ENCODE measurements around the gene HES6.

HES6 gene

DNA sequence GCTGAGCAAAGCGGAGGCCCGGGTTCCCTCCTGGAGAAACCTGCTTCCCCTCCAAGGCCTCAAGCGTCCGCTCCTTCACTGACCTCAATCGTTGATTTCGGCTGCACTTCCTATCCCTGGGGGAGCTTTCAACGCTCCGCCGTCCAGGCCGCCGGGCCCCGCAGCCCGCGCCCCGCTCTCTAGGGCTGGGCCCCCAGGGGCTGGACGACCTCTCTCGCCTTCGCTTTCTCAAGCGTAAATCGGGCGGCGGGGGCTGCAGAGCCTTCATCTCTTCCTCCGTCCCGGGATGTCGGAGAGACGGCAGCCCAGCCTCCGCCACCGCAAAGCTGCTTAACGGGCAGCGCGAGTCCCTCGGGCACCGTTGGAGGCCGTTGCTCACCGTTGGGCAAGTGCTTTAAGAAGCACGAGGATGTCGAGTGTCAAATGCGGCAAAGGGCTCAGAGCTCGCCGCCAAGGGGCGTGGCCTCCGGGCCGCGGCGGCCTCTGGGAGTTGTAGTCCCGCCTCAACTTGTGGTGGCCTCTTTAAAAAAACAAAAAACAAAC, 8.5 kb downstream of the HES6 start:
- peak; percentile 78 for DNase-seq

DNA sequence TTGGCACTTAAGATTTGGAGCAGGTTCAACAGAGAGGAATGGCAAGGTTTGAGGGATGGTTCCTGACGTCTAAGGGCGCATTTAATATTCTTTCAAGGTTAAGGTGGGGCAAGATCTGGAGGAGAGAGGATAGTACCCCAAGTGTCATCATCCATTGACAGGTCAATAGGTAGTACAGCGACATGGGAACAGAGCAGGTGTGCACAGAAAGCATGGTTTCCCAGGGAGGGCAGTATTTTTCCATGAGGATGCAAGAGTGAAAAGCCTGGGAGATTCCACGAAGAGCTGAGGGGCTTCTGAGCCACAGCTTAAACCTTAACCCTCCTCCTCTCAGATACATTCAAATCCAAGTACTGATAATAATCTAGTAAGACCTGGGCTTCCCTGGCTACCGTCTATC, 9.1 kb downstream of the HES6 start:
- DNase-seq = no peak

DNA sequence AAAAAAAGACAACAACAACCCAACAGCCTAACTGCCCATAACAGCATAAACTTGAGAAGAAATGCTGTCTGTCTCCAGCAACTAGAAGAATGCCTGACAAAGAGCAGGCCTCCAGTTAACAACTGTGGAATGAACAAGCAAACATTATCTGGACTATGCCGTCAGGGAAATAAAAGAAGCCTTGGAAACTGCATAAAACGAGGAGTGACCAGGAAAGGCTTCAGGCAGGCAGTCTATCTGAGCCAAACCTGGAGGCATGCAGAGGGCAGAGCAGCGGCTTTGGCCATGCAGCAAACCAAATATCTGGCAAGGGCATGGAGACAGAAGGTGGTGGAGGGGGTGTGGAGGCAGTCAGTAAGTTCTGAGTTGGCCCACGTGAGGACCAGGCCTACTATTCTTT, 11.1 kb downstream of the HES6 start:
- DNase-seq = no peak

DNA sequence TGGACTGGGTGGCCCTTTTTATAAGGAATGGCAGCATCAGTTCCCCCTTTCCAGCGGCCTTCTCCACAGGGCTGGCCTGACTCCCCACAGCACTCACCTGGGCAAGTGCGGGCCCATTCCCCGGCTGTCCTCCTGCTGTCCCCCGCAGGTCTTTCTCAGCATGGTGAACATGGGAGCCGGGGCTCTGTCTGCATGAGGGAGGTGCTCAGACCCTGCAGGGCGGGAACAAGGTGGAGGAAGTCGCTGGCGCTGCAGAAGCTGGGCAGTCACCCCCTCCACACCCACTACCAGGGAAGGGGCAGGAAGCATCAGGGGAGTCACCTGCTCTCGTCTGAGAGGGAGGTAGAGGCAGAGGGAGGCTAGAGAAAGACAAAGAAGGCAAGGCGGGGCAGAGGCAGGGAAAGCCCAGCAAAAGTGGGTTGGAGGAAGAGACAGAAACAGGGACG, 12.2 kb downstream of the HES6 start:
- no peak for DNase-seq

DNA sequence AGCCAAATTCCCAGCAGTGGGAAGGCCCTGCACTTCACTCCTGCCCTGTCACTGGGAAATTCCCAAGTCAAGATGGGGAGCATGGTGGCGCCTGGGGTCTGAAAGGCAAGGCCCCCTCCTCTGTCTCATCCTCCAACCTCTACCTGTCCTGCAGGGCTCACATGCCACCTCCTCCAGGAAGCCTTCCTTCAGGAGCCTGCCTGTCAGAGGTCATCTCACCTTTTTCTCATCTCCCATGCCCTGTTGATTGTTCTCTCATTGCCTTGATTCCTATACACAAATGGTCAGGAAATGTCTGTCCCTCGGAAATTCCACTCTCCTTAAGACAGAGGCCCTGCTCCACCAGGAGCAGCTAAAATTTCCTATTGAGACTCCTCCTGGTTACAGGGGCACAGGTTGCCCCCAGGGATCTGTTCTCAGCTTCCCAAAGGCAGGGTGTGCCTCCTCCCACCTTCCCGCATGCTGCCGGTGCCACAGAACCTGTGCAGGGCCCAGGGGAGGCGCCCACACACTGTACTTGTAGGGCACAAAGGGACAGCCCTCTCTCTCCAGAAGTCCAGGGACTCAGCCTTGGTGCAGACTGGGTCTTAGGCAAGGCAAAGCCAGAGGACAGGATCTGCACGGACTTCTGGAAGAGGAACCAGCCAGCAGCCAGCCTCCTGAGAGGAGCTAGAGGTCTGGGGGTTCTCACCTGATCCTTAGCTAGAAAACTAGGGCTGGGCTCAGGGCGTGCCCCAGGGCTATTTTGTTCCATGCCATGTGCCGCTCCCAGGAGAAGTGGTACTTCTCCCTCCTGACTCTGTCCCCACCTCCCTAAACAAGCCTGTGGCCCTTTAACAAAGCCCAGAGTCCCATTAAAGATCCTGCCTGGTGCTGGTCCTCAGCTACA, 12.9 kb downstream of the HES6 start:
- no peak for DNase-seq

DNA sequence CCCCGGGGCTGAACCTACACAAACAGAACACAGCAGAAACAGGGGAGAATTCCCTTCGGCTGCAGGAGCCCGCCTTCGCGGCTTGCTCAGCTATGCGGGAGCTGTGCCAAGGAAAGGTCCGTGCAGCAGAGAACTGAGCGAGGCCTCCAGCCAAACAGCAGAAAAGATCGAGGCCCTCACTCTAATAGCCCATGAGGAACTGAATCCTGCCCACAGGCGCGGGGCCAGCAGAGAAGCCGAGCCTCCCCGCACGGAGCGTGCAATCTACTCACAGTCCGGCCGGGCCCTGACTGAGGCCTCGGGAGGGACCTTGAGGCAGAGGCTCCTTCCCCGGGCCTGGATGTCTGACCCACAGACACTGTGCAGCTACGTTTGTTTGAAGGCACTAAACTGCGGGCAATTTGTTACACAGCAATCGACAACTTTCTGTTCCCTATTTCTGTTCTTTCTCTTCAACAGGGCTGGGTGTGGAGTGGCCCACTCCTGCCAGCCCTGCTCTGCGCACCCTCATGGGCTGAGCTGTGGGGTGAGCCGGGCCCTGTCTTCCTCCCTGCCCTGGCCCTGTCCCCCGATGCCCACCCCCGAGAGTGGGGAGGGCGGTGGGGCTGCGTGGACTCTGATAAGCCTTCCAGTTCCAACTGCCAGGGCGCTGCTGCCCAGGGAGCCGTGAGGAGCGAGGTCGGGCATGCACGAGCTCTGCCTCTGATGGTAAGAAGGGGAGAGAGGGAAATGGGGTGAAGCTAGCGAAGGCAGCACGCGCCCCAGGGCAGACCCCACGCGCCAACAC, 13.7 kb downstream of the HES6 start:
- no peak for DNase-seq

DNA sequence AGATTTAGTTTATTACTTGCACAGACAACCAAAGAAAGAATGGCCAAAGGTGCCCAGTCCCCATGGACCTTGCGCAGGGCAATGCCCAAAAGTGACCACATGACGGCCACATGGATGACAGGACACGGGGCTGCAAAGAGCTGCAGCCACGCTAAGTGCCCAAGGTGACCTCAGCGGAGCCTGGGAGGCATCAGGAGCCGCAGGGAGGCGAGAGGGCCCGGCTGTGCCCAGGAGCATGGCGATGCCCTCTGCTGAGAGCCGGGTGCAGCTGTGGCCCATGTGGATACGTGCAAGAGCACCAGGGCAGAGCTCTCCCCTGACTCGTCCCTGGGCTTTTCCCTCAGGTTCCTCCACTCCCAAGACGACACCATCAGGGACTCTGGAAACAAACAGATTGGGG, 14.7 kb downstream of the HES6 start:
- no peak for DNase-seq

DNA sequence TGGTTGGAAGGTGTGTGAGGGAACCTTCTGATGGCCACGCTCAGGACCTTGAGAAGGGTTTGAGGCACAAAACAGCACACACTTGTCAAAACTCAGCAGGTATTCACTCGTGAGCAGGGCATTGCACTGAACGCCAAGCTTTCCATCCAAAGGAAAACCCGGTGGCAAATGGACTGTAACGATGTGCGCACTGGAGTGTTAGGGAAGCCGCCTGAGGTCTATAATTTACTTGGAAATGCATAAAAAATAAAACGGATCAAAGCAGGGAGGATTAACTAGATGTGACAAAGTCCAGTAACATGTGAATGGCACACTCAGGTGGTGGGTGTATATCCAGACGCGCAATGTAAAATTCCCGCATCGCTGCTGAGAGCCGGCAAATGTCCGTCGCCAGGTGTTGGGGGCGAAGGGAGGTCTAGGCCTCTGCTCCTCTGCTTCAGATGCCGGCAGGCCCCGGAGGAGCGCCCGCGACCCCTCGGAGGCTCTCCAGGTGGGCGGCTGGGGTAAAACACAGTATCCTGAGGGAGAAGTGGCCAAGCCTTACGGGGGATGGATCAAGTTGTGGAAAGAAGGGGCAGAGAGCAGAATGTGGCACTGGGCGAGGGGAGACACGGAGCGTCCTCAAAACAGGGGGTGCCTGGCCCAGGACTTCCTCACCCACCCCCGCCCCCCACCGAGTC, 15.3 kb downstream of the HES6 start:
- no peak for DNase-seq

DNA sequence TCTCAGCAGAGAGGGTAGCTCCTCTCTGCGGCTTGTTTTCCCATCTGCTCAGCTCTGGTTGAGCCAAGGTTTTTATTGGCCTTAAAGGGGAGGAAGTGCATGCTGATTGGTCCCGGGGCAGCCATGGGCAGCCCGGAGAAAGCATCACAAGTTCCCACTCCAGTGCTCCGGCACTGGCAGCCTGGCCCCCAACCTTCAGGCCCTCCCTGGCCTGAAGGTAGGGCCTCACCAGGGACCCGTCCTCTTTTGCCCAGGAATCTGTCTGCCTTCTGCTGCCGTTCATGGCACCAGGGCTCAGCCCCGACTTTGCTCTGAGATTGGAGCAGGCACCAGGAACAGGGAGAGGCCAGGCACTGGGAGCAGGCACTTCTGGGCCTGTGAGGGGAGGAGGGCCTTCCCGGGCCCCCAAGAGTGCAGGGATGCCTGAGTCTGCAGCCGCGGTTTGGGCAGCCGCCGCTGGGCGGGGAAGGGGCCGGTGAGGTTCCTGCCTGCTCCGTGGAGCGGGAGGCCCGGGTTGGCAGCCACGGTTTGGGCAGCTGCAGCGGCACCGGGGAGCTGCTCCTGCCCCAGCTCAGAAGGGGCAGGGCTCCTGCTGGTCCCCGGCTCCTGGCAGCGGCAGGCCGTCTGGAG, 18.8 kb downstream of the HES6 start:
- no peak for DNase-seq

DNA sequence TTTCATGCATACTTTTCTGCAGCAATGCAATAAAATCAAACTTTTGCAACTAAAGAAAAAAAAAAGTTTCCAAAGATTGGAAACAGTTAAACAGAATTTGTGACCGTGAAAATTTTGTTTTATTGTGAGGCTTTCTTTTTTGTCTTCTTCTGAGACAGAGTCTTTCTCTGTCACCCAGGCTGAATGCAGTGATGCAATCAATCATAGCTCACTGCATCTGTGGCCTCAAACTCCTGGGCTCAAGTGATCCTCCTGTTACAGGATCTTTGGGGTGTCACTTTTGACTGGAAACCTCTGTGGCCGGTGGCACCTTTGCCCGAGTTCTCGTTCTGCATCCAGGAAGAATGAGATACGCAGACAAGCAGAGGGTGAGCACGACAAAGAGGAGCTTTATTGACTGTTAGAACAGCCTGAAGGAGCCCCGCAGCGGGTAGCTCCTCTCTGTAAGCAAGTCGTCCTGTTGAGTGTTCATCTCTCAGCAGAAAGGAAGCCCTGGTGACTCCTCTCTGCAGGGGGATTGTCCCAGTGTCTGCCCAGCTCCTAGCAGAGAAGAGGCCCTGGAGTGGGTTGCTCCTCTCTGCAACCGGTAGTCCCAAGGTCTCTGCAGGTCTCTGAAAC, 19.5 kb downstream of the HES6 start:
- no peak for DNase-seq

DNA sequence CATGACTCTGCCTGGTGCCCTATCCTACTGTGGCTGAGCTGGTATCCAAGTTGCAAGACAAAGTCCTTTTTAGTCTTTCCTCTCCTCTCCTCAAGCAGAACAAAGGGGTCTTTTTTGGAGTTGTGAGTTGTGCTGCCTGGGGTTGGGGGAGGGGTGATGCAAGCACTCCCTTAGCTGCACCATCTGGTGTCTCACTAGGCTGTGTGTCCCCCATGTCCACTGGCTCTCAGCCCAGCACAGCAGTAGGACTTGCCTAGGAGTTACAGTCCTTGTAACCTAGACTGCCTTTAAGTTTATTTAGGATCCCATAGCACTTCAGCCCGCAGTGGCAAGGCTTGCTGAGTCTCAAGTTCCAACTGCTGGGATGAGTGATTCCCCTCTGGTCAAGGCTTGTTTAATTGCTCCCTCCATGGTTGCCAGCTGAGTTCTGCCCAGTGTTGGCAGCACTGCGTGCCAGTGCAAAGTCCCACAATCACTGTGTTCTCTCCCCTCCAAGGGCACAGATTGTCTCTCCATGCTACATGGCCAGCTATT, 23.1 kb downstream of the HES6 start:
- DNase-seq = no peak

DNA sequence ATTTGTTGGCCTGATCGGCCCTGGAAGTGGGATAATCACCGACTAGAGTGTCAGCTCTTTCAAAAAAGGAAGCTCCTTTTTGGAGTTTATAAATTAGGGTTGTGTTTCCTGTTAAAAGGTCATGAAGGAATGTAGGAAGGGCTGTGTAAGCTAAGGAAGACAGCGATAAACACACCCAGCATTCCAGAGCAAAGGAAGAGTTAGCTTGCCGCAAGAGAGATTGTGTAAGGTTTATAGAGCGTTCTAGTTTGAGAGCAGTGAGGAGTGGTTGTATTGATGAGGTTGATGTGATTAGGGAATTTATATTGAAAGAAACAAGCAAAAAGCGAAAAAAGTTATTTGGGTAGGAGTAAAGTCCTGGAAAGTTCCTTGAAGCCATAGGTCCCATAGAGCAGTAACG, 32.8 kb downstream of the HES6 start:
- DNase-seq = no peak

DNA sequence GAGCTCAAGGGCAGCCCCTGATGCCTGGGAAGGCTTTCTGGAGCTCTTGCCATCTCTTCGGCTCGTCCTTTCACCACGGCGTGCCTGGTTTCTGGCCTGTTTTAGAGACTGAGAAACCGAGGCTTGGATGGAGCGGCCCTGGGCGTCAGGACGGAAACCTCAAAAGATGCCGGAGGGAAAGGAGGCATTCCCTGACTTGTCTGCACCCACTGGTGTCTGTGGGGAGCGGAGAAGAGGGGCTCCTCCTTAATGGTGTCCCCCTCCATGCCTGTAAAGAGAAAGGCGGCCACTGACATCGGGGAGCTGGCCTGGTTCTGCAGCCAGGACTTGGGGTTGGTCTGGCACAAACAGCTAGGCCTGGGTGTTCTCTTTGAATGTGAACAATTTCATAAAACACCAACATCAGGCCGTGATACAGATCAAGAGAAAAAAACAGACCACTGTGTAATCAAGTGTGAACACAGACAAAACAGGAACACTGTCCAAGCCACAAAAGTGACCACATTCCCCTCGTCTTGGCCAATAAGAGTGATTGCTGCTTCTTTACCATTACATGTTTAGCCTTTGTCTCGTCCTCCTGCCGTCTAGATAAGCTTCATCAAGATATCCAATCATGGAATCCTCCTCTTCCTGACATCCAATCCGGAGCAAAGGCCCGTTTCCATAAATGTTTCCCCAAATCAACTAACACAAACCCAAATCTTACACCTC, 35.7 kb downstream of the HES6 start:
- DNase-seq = no peak

DNA sequence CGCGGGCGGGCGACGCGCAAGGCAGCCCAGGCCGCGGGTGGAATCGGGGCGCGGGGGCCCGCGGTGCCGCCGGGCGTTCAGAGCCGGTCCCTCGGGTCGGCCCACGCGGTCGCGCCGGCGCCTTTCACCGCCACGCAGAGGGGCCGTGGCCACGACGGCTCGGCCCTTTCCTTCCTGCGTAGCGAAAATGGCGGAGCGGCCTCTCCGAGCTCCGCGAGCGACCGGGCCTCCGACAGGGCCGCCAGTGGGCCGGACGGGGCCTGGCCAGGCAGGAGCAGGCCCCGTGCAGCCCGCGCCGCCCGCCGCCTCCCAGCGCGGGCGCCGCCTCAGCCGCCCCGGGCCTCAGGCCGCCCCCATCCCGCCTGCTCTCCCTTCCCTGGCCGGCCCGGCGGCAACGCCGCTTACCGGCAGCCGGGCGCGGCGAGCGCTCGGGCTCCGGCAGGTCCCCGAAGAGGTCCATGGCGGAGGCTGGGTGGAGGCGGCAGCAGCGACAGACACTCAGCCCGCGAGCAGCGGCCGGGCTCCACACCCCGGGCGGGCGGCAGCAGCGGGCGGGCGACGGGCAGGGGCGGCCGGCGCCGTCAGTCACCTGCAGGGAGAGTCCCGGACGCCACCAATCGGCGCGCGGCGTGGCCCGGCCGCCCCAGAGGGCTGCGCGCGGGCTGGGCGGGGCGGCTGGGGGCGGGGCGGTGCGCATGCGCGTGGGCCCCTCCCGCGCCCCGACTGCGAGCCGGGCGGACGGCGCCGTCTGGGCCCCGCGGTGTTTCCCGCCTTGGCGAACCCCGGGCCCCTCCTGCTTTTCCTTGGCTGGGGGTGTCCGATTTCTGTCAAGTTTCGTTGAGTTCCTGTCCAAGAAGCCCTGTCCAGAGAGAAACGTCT, 36.5 kb downstream of the HES6 start, which contains the start of gene ILKAP:
Gene ILKAP, minus strand, starts transcription at position 602 of the 879 bp plus-strand sequence. Its CDS starts 142 bp downstream, at position 460.
- DNase-seq = peak; percentile 88

DNA sequence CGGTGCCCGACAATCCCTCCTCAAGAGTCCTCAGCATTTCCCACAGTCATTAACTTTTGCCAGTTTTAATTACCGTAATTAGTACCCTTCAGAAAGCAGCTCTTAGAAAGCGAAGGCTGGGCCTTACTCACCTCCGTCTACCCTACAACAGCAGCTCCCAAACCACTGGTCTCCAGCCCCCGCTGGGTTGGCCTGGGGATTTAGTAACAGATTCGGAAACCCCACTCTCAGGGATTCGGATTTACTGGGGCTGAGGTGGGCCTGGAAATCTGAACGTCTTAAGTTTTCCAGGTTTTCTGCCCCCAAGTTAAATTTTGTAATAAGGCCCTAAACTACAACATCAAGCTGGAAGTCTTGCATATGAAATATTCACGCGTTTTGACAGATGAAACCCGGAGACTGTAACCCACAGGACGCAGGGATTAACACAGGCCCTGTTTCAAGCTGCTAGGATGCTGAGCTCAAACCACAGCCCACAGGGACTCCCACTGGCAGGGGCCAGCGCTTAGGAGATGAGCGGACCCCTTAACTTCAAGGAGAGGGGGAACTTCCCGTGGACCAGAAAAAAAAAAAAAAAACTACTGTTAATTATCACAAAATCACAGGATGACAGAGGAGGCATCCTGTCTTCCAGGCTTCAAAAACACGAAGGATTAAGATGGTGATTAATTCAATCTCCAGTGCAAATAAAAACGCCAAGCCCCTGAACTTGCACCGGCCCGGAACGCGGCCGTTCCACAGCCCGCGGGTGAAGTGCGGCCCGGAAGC, 37.3 kb downstream of the HES6 start:
- peak; percentile 19 for DNase-seq

DNA sequence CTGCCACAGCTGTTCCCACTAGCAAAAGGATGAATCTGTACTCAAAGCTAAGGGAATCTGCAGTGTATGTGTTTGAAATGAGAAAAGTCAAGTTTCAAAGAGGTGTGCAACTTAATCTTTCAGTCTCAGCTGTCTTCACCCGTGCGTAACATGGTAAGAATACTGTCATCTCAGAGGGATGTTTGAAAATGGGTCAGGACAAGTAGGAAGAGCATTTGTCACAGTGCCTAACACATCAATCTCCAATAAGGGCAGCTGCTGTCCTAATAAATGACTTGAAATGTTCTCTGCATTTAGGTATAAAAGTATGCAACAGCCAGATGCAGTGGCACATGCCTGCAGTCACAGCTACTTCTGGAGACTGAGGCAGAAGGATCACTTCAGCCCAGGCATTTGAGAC, 49.4 kb downstream of the HES6 start:
- DNase-seq = no peak

All from stimulated activated CD4-positive, alpha-beta T cell treated with anti-CD3 and anti-CD28 coated beads, Interleukin-4, amount 100 ng/mL, for 24 hours (primary cell).